Progenitor cell of endocrine pancreas (in vitro differentiated cells): Measurements from ENCODE around the gene PTEN. TPM values are rescaled to one million over a fixed set of nuclear protein-coding genes. Genes with fewer than 3 reads are reported as not detected.
"Not testable (repeated sequence)": the region's sequence is repeated elsewhere in the genome, so short reads cannot be mapped to it uniquely, and the experiment has no call there.

Experiments
- DNase-seq: peaks from one replicate; pipeline ENCODE4 v3.0.0; 2021; ENCODE audit warnings: low spot score; ENCODE audit not compliant: unreplicated experiment
- H3K27ac Mint-ChIP-seq: 2 replicates; pipeline ENCODE4 v1.8.0; 2021; ENCODE audit warnings: mild to moderate bottlenecking, moderate library complexity, mixed read lengths
- H3K27me3 Mint-ChIP-seq: 2 replicates; pipeline ENCODE4 v1.8.0; 2021; ENCODE audit warnings: mixed read lengths
- H3K36me3 Mint-ChIP-seq: 2 replicates; pipeline ENCODE4 v1.8.0; 2022; ENCODE audit warnings: mixed read lengths; ENCODE audit not compliant: insufficient read depth
- H3K4me1 Mint-ChIP-seq: 2 replicates; pipeline ENCODE4 v1.8.0; 2021; ENCODE audit warnings: low read depth, mixed read lengths
- H3K4me3 Mint-ChIP-seq: 2 replicates; pipeline ENCODE4 v1.8.0; 2021; ENCODE audit warnings: low read depth, mild to moderate bottlenecking, moderate library complexity, mixed read lengths
- H3K9me3 Mint-ChIP-seq: 2 replicates; pipeline ENCODE4 v1.8.0; 2021; ENCODE audit warnings: low read depth, mixed read lengths
- total RNA-seq: library from RNA; stranded (reverse); gene quantifications from 2 replicates; pipeline ENCODE4 v1.2.1, GENCODE V29; 2021
- TF ChIP-seq, protein P1 (sequence below): fragments of 200-600 bp; sonication (generic); IDR thresholded peaks from one replicate; pipeline ENCODE4 v1.5.0; 2021; ENCODE audit warnings: antibody characterized with exemption, mild to moderate bottlenecking; ENCODE audit not compliant: unreplicated experiment

Gene PTEN
- total RNA-seq, 1 donor from 2014 or later: 66.7 TPM

DNA sequence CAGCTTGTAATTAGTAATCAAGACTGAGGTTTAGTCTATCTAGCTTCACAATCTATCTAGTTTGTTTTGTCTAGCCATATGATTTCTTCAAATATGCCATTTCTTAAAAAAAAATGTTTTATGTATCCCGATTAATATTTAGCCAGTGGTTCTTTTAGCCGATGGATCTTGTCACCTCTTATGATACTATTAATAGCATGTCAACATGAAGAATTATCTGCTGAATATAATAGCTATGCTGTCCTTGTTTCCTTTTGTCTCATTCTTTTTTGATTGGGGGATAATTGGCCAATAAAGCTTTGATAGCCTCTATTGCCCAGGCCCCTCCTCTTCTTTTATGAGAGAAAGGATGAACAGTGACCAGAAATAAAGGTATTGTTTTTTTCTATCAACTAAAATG is 32.8 kb downstream of the PTEN start:
- Mint-ChIP-seq H3K27ac (no peak overlapping the region), H3K27me3 (no peaks in the 10 kb centered on the region), H3K4me1 (no peaks in the 10 kb centered on the region), H3K4me3 (no peak overlapping the region), H3K9me3 (peaks cover 13% of the 10 kb centered on the region), H3K36me3 (peaks cover 47% of the 10 kb centered on the region)
- DNase-seq: no peak
- TF ChIP-seq, protein P1, sequence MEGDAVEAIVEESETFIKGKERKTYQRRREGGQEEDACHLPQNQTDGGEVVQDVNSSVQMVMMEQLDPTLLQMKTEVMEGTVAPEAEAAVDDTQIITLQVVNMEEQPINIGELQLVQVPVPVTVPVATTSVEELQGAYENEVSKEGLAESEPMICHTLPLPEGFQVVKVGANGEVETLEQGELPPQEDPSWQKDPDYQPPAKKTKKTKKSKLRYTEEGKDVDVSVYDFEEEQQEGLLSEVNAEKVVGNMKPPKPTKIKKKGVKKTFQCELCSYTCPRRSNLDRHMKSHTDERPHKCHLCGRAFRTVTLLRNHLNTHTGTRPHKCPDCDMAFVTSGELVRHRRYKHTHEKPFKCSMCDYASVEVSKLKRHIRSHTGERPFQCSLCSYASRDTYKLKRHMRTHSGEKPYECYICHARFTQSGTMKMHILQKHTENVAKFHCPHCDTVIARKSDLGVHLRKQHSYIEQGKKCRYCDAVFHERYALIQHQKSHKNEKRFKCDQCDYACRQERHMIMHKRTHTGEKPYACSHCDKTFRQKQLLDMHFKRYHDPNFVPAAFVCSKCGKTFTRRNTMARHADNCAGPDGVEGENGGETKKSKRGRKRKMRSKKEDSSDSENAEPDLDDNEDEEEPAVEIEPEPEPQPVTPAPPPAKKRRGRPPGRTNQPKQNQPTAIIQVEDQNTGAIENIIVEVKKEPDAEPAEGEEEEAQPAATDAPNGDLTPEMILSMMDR: no peak

DNA sequence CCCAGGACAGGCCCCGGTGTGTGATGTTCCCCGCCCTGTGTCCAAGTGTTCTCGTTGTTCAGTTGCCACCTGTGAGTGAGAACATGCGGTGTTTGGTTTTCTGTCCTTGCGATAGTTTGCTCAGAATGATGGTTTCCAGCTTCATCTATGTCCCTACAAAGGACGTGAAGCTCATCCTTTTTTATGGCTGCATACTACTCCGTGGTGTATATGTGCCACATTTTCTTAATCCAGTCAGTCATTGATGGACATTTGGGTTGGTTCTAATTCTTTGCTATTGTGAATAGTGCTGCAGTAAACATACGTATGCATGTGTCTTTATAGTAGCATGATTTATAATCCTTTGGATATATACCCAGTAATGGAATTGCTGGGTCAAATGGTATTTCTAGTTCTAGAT is 34.5 kb downstream of the PTEN start:
- Mint-ChIP-seq H3K36me3 (peaks cover 64% of the 10 kb centered on the region), H3K9me3 (peaks cover 26% of the 10 kb centered on the region)
- H3K4me1 Mint-ChIP-seq, H3K27ac Mint-ChIP-seq, H3K4me3 Mint-ChIP-seq, H3K27me3 Mint-ChIP-seq, DNase-seq: not testable (repeated sequence)

DNA sequence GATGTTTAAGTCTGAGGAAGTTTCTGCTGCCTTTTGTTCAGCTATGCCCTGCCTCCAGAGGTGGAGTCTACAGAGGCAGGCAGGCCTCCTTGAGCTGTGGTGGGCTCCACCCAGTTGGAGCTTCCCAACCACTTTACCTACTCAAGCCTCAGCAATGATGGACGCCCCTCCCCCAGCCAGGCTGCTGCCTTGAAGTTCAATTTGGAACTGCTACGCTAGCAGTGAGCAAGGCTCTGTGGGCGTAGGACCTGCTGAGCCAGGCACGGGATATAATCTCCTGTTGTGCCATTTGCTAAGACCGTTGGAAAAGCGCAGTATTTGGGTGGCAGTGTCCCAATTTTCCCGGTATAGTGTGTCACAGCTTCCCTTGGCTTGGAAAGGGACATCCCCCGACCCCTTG is 40.0 kb downstream of the PTEN start:
- DNase-seq, H3K27ac Mint-ChIP-seq, H3K27me3 Mint-ChIP-seq, H3K4me3 Mint-ChIP-seq, H3K4me1 Mint-ChIP-seq: not testable (repeated sequence)
- Mint-ChIP-seq H3K9me3 (peaks cover 29% of the 10 kb centered on the region), H3K36me3 (peaks cover 71% of the 10 kb centered on the region)

DNA sequence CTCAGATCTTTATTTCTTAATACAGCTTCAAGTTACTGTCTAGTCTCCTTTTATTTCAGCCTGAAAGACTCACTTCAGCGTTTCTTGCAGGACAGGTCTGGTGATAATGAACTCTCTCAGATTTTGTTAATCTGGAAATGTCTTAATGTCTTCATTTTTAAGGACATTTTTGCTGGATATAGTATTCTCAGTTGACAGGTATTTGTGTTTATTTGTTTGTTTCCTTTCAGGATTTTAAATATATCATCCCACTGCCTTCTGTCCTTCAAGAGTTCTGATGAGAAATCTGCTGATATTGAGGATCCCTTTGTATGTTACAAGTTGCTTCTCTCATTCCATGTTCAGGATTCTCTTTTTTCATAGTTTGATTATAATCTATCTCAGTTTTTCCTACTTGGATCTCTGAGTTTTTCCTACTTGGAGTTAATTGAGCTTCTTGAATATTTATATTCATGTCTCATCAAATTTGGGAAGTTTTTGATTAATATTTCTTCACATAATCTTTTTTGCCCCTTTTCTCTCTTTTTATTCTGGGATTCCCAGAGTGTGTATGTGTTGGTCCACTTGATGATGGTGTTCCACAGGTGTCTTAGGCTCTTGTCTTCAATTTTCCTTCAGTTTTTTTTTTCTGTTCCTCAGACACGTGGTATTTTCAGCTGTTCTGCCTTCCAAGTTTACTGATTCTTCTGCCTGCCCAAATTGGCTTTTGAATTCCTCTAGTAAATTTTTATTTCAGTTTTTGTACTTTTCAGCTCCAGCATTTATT is 49.9 kb downstream of the PTEN start:
- no peak overlapping the region for H3K27ac Mint-ChIP-seq
- H3K36me3 Mint-ChIP-seq: peaks cover 45% of the 10 kb centered on the region
- TF ChIP-seq, protein P1: no peak
- peaks cover 28% of the 10 kb centered on the region for H3K9me3 Mint-ChIP-seq
- DNase-seq: no peak
- H3K4me1 Mint-ChIP-seq: peaks cover 5% of the 10 kb centered on the region
- no peak overlapping the region for H3K4me3 Mint-ChIP-seq
- no peaks in the 10 kb centered on the region for H3K27me3 Mint-ChIP-seq

DNA sequence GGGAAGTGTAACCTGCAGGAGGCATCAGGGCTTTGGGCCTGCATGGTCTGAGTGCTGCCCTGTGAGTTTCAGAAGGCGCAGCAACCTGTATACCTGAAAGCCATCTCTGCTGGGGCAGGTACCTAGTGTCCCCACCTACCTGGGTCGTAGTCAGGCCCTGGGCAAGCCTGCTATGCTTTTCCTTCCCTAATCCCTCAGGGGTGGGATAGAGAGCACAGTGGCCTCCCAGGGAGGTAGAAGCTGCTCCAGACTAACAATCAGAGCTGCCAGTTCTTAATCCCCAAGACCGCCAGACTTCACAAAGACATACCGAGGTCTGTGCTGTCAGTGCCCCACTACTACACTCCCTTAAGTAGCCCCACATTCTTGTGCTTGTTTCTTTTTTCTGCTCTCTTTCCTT is 52.0 kb downstream of the PTEN start:
- peaks cover 40% of the 10 kb centered on the region for H3K36me3 Mint-ChIP-seq
- H3K4me3 Mint-ChIP-seq: no peak overlapping the region
- no peak overlapping the region for H3K27ac Mint-ChIP-seq
- no peak for DNase-seq
- peaks cover 28% of the 10 kb centered on the region for H3K9me3 Mint-ChIP-seq
- peaks cover 6% of the 10 kb centered on the region for H3K4me1 Mint-ChIP-seq
- no peaks in the 10 kb centered on the region for H3K27me3 Mint-ChIP-seq
- TF ChIP-seq, protein P1: no peak

DNA sequence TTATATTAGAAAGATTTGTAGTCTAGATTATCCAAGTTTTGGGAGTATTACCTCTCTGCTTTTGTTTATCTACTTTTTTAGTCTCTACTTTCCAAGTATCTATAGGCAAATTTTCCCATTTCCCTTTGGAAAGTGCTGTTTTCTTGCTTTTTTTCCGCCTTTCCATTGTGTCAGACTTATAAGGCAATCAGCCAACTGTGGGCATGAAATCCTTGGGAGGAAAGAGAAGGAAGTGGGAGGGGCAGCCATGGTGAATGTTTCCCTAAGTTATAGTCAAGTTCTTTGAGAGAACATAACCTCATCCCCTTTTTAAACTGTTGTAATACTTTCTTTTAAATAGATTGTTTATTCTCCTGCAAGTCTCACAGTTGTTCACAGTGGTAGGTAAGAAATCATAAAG is 52.6 kb downstream of the PTEN start:
- H3K4me3 Mint-ChIP-seq: no peak overlapping the region
- no peak for DNase-seq
- TF ChIP-seq, protein P1: no peak
- H3K9me3 Mint-ChIP-seq: peaks cover 26% of the 10 kb centered on the region
- no peaks in the 10 kb centered on the region for H3K27me3 Mint-ChIP-seq
- no peak overlapping the region for H3K27ac Mint-ChIP-seq
- H3K36me3 Mint-ChIP-seq: peaks cover 38% of the 10 kb centered on the region
- H3K4me1 Mint-ChIP-seq: peaks cover 6% of the 10 kb centered on the region
